ENCODE results near the gene PRKCE. TPM values are rescaled to one million over a fixed set of nuclear protein-coding genes. Genes with fewer than 3 reads are reported as not detected.

Gene PRKCE
- total RNA-seq, 1 donor from 2014 or later, result 4.6 TPM

DNA sequence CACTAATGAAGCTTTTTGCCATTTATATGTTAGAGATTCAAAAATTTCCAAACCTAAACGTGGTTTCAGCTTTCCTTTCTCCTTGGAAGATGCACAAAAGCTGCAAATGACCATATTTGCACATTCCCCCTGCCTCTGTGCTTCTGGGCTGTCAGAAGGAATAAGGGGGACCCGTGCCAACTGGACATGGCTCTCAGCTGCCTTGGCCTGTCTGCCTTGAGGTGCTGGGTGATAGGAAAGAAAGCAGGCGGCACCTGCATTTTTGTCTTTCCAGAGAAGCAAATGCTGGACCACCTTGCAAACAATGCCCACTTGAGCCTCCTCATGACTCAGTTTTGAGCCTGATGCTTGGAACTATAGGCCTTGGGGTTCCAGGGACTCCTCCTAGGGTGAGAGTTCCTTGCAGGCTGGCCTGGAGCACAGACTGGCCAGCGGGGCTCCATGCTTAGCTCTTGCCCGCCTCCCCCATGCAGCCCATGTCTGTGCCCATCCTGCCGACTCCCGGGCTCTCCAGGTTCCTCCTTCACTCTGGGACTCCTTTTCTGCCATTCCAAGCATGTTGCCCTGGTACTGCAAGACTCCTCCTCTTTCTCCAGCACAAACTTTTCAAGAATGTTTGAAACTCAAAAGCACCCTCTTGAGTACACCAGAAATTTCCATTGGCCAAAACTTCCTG, 536.7 kb downstream of the PRKCE start:
- DNase-seq (ENCODE audit: low spot score in 2 of 2), result no peak
- no peaks in the 10 kb centered on the region for H3K9me3 ChIP-seq
- peaks cover 6 to 17% of the 10 kb centered on the region in 2 donors for H3K4me1 ChIP-seq
- H3K36me3 ChIP-seq, result no peaks in the 10 kb centered on the region
- peak overlapping the region; percentile 55 to 64 for H3K27ac ChIP-seq
- no peaks in the 10 kb centered on the region for H3K27me3 ChIP-seq
- TF ChIP-seq, protein P1, sequence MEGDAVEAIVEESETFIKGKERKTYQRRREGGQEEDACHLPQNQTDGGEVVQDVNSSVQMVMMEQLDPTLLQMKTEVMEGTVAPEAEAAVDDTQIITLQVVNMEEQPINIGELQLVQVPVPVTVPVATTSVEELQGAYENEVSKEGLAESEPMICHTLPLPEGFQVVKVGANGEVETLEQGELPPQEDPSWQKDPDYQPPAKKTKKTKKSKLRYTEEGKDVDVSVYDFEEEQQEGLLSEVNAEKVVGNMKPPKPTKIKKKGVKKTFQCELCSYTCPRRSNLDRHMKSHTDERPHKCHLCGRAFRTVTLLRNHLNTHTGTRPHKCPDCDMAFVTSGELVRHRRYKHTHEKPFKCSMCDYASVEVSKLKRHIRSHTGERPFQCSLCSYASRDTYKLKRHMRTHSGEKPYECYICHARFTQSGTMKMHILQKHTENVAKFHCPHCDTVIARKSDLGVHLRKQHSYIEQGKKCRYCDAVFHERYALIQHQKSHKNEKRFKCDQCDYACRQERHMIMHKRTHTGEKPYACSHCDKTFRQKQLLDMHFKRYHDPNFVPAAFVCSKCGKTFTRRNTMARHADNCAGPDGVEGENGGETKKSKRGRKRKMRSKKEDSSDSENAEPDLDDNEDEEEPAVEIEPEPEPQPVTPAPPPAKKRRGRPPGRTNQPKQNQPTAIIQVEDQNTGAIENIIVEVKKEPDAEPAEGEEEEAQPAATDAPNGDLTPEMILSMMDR (IDR thresholded peaks at IDR 0.05), result no peak
- no peak overlapping the region for H3K4me3 ChIP-seq
- intact Hi-C loops (cut with DNase I), result loop anchor here (5.0 kb wide), 1 partner anchor 91 kb away; no protein-coding TSS in a partner anchor

DNA sequence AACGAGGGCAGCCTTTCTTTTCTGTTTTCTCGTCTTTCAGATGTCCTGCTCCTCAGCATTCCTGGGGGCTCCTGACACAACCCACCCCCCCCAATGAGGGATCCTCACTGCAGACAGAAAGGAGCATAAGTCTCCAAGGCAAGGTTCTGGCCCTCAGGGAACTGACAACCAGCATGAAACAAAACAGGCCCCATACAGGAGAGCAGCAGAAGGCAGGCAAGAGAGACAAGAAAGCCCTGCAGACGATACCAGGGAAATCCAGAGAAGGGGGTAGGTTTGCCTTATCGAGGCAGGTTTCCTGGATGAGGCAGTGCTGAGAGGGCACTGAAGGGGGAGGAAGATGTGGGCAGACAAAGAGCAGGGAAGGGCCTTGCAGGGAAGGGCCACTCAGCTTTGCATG, 541.9 kb downstream of the PRKCE start:
- peaks cover under 1 to 6% of the 10 kb centered on the region in 2 donors for H3K4me1 ChIP-seq
- TF ChIP-seq, protein P1 (IDR thresholded peaks at IDR 0.05), result no peak
- H3K27me3 ChIP-seq, result no peaks in the 10 kb centered on the region
- no peak overlapping the region for H3K27ac ChIP-seq
- no peak overlapping the region for H3K4me3 ChIP-seq
- no peaks in the 10 kb centered on the region for H3K36me3 ChIP-seq
- no peaks in the 10 kb centered on the region for H3K9me3 ChIP-seq
- intact Hi-C loops (cut with DNase I), result no loop called here
- no peak for DNase-seq (ENCODE audit: low spot score in 2 of 2)

DNA sequence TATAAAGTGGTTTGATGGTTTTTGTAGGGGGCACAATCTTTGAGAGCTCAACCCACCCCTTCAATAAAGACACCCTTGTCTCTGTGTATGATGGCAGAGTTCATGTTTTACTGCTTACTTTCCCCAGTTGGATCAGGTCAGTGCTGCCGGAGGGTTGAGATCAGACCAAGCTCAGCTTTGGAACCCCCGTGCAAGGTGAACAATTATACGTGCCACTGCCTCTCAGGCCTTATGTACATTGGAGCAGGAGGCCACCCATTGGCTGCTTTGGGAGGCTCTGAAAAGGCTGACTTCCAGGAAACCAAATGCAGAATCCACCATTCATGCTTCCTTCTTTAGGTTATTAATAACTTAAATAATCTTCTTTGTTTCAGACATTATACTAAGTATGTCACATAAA, 542.4 kb downstream of the PRKCE start:
- Histone ChIP-seq H3K4me1 (peaks cover 0 to under 1% of the 10 kb centered on the region in 2 donors), H3K36me3 (no peaks in the 10 kb centered on the region), H3K9me3 (no peaks in the 10 kb centered on the region), H3K4me3 (no peak overlapping the region), H3K27ac (no peak overlapping the region), H3K27me3 (no peaks in the 10 kb centered on the region)
- no peak for DNase-seq (ENCODE audit: low spot score in 2 of 2)
- TF ChIP-seq, protein P1 (IDR thresholded peaks at IDR 0.05), result no peak
- intact Hi-C loops (cut with DNase I), result no loop called here

DNA sequence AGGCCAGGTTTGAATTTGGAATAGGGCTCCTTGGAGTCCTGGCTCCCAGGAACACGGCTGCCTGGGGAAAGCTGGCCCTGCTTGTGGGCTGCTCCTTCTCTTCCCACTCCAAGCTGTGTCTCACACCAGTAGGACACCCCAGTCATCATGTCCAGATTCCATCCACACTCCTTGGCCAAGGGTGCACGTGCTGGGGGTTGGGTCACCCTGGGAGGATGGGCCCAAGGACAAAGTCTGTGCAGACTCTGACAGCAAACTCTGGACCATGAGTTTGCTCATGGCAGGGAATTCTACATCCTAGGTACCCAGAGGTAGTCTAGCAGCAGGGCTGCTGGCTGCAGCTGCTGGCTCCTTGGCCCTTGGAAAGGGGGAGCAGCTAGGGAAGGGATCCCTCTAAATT, 543.4 kb downstream of the PRKCE start:
- Histone ChIP-seq H3K36me3 (no peaks in the 10 kb centered on the region), H3K4me3 (no peak overlapping the region), H3K4me1 (no peaks in the 10 kb centered on the region), H3K27me3 (no peaks in the 10 kb centered on the region), H3K9me3 (no peaks in the 10 kb centered on the region), H3K27ac (no peak overlapping the region)
- intact Hi-C loops (cut with DNase I), result no loop called here
- TF ChIP-seq, protein P1 (IDR thresholded peaks at IDR 0.05), result no peak
- no peak for DNase-seq (ENCODE audit: low spot score in 2 of 2)

DNA sequence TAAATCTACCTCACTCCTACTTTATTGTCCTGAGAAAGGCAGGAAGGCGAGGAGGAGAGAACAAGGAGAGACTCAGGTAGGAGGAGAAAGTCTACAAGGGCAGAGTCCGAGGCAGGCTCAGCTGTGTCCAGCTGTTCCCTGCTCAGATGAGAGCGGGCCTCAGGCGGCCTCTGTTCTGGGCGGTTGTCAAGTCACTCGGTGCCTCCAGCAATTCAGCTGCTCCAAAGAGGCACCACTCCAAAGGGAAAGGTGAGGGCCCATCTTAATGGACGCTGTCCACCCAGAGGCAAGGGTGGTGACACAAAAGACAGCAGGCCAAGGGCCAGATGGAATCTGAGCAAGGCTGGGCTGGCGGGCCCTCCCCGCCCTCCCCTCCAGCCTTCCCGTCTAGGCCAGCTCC, 544.3 kb downstream of the PRKCE start:
- DNase-seq (ENCODE audit: low spot score in 2 of 2), result no peak
- TF ChIP-seq, protein P1 (IDR thresholded peaks at IDR 0.05), result no peak
- no peak overlapping the region for H3K4me3 ChIP-seq
- no peaks in the 10 kb centered on the region for H3K36me3 ChIP-seq
- no peaks in the 10 kb centered on the region for H3K9me3 ChIP-seq
- intact Hi-C loops (cut with DNase I), result no loop called here
- peaks cover 0 to 3% of the 10 kb centered on the region in 2 donors for H3K4me1 ChIP-seq
- H3K27me3 ChIP-seq, result no peaks in the 10 kb centered on the region
- no peak overlapping the region for H3K27ac ChIP-seq

Data from ascending aorta (tissue), 2 donors.